ENCODE measurements around the gene DGKD. TPM values are rescaled to one million over a fixed set of nuclear protein-coding genes. Genes with fewer than 3 reads are reported as not detected.

DGKD gene
- total RNA-seq, 2 donors from 2014 or later: 21.5 to 63.1 TPM

GRCh38 chr2:233445152-233445830 lies 91.0 kb downstream of the DGKD start:
- Histone ChIP-seq H3K4me1 (replicated peaks) (no peaks in the 10 kb centered on the region), H3K4me3 (no peak overlapping the region), H3K27me3 (replicated peaks; ENCODE audit: insufficient read depth) (no peaks in the 10 kb centered on the region), H3K9me3 (no peaks in the 10 kb centered on the region), H3K27ac (no peak overlapping the region), H3K36me3 (no peaks in the 10 kb centered on the region)
- no peak for TF ChIP-seq POLR2AphosphoS5 (IDR thresholded peaks at IDR 0.05)
- intact Hi-C loops (cut with DNase I): no loop called here
- no peak for DNase-seq (ENCODE audit: low spot score)
- WGBS: 96% methylated on average over 18 of the region's 18 CpGs

- no peaks in the 10 kb centered on the region for H3K4me1 ChIP-seq (replicated peaks)
- 93% methylated on average over 1 of the region's 1 CpG for WGBS
- no peak overlapping the region for H3K27ac ChIP-seq
- TF ChIP-seq POLR2A (IDR thresholded peaks at IDR 0.05) (no peak), POLR2AphosphoS5 (IDR thresholded peaks at IDR 0.05) (no peak)
- TF ChIP-seq, protein P1, sequence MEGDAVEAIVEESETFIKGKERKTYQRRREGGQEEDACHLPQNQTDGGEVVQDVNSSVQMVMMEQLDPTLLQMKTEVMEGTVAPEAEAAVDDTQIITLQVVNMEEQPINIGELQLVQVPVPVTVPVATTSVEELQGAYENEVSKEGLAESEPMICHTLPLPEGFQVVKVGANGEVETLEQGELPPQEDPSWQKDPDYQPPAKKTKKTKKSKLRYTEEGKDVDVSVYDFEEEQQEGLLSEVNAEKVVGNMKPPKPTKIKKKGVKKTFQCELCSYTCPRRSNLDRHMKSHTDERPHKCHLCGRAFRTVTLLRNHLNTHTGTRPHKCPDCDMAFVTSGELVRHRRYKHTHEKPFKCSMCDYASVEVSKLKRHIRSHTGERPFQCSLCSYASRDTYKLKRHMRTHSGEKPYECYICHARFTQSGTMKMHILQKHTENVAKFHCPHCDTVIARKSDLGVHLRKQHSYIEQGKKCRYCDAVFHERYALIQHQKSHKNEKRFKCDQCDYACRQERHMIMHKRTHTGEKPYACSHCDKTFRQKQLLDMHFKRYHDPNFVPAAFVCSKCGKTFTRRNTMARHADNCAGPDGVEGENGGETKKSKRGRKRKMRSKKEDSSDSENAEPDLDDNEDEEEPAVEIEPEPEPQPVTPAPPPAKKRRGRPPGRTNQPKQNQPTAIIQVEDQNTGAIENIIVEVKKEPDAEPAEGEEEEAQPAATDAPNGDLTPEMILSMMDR (IDR thresholded peaks at IDR 0.05): no peak
- H3K9me3 ChIP-seq: no peaks in the 10 kb centered on the region
- H3K27me3 ChIP-seq (replicated peaks; ENCODE audit: insufficient read depth): no peaks in the 10 kb centered on the region
- no peak for DNase-seq (ENCODE audit: low spot score)
- no peak overlapping the region for H3K4me3 ChIP-seq
- no peaks in the 10 kb centered on the region for H3K36me3 ChIP-seq
- intact Hi-C loops (cut with DNase I): no loop called here
These were observed 91.8 kb downstream of the DGKD start for GRCh38 chr2:233446121-233446520.

- TF ChIP-seq, protein P1 (IDR thresholded peaks at IDR 0.05): no peak
- TF ChIP-seq POLR2A (IDR thresholded peaks at IDR 0.05): no peak
- no peak for TF ChIP-seq POLR2AphosphoS5 (IDR thresholded peaks at IDR 0.05)
- 90% methylated on average over 37 of the region's 37 CpGs for WGBS
- DNase-seq (ENCODE audit: low spot score): no peak
- Histone ChIP-seq H3K4me1 (replicated peaks) (no peaks in the 10 kb centered on the region), H3K27me3 (replicated peaks; ENCODE audit: insufficient read depth) (no peaks in the 10 kb centered on the region), H3K36me3 (no peaks in the 10 kb centered on the region), H3K9me3 (no peaks in the 10 kb centered on the region), H3K27ac (no peak overlapping the region), H3K4me3 (no peak overlapping the region)
- intact Hi-C loops (cut with DNase I): no loop called here
These were observed 92.5 kb downstream of the DGKD start for GRCh38 chr2:233446606-233447305.

- intact Hi-C loops (cut with DNase I): no loop called here
- Histone ChIP-seq H3K27ac (no peak overlapping the region), H3K27me3 (replicated peaks; ENCODE audit: insufficient read depth) (no peaks in the 10 kb centered on the region), H3K4me3 (no peak overlapping the region), H3K36me3 (peaks cover 0 to 3% of the 10 kb centered on the region in 2 donors), H3K9me3 (no peaks in the 10 kb centered on the region), H3K4me1 (replicated peaks) (no peaks in the 10 kb centered on the region)
- no peak for DNase-seq (ENCODE audit: low spot score)
- TF ChIP-seq, protein P1 (IDR thresholded peaks at IDR 0.05): no peak
- TF ChIP-seq POLR2AphosphoS5 (IDR thresholded peaks at IDR 0.05) (no peak), POLR2A (IDR thresholded peaks at IDR 0.05) (no peak)
- 95% methylated on average over 15 of the region's 15 CpGs for WGBS
These were observed 93.4 kb downstream of the DGKD start for GRCh38 chr2:233447506-233448219.

- WGBS: 78% methylated on average over 11 of the region's 11 CpGs
- no peak for DNase-seq (ENCODE audit: low spot score)
- Histone ChIP-seq H3K4me3 (no peak overlapping the region), H3K9me3 (no peaks in the 10 kb centered on the region), H3K4me1 (replicated peaks) (no peaks in the 10 kb centered on the region), H3K36me3 (peaks cover 0 to 3% of the 10 kb centered on the region in 2 donors), H3K27me3 (replicated peaks; ENCODE audit: insufficient read depth) (no peaks in the 10 kb centered on the region), H3K27ac (no peak overlapping the region)
- intact Hi-C loops (cut with DNase I): no loop called here
- TF ChIP-seq POLR2AphosphoS5 (IDR thresholded peaks at IDR 0.05) (no peak), POLR2A (IDR thresholded peaks at IDR 0.05) (no peak)
- TF ChIP-seq, protein P1 (IDR thresholded peaks at IDR 0.05): peak in 1 of 4 experiments; percentile 8
These were observed 93.9 kb downstream of the DGKD start for GRCh38 chr2:233448220-233448559.

Data from prostate gland (tissue), 2 donors.